Liver (tissue), 9 donors: ENCODE measurements around the gene CAMK1D. TPM values are rescaled to one million over a fixed set of nuclear protein-coding genes. Genes with fewer than 3 reads are reported as not detected.

Experiments used
- DNase-seq: peaks from one replicate; pipeline ENCODE4 v3.0.0-alpha.2; 2017; ENCODE audit warnings: low spot score
- H3K27ac ChIP-seq, 2 donors: one replicate each; pipeline ENCODE4 v1.7.0; 2013; ENCODE audit warnings: inconsistent platforms in 2 of 2, low read length in 2 of 2, control low read depth in 1 of 2, low read depth in 1 of 2, mild to moderate bottlenecking in 1 of 2
- H3K27me3 ChIP-seq, 4 donors: one replicate each; pipeline versions ENCODE4 v1.6.1 to v1.7.0; 2013; ENCODE audit warnings: low read length in 3 of 4, inconsistent platforms in 1 of 4, mild to moderate bottlenecking in 1 of 4, moderate library complexity in 1 of 4; ENCODE audit not compliant: control insufficient read depth in 4 of 4, insufficient read depth in 4 of 4
- H3K36me3 ChIP-seq, 4 donors: one replicate each; pipeline versions ENCODE4 v1.6.1 to v1.7.0; 2013; ENCODE audit warnings: low read length in 3 of 4, mild to moderate bottlenecking in 3 of 4, low read depth in 1 of 4, moderate library complexity in 1 of 4; ENCODE audit not compliant: control insufficient read depth in 4 of 4, insufficient read depth in 3 of 4
- H3K4me1 ChIP-seq, 4 donors: one replicate each; pipeline versions ENCODE4 v1.6.1 to v1.7.0; 2013; ENCODE audit warnings: low read length in 3 of 4, mild to moderate bottlenecking in 3 of 4, moderate library complexity in 1 of 4; ENCODE audit not compliant: control insufficient read depth in 4 of 4, insufficient read depth in 4 of 4
- H3K4me3 ChIP-seq, 3 donors: one replicate each; pipeline versions ENCODE4 v1.6.1 to v1.7.0; 2013; ENCODE audit warnings: low read length in 3 of 3, control low read depth in 1 of 3, low read depth in 1 of 3, mild to moderate bottlenecking in 1 of 3
- H3K9ac ChIP-seq, 2 donors: one replicate each; pipeline ENCODE4 v1.7.0; 2013; ENCODE audit warnings: low read length in 2 of 2, mild to moderate bottlenecking in 2 of 2, moderate library complexity in 2 of 2, control low read depth in 1 of 2, low read depth in 1 of 2
- H3K9me3 ChIP-seq, 4 donors: one replicate each; pipeline versions ENCODE4 v1.6.1 to v1.7.0; 2013; ENCODE audit warnings: low read length in 3 of 4; ENCODE audit not compliant: control insufficient read depth in 4 of 4
- ATF3 ChIP-seq: IDR thresholded peaks from 2 replicates; pipeline ENCODE4 v1.6.1; 2016; ENCODE audit warnings: antibody characterized with exemption
- CTCF ChIP-seq: fragments of 150-350 bp; IDR thresholded peaks from 2 replicates; pipeline ENCODE4 v1.5.1; 2017; ENCODE audit warnings: improper control_type of control experiment, low read depth, low read length; ENCODE audit not compliant: missing input control
- EGR1 ChIP-seq, 2 donors: IDR thresholded peaks; 2 replicates each; pipeline ENCODE4 v1.6.1; 2016 to 2018; ENCODE audit warnings: antibody characterized with exemption in 2 of 2, low read depth in 2 of 2
- FOXA1 ChIP-seq: IDR thresholded peaks from 2 replicates; pipeline ENCODE4 v1.6.1; 2016; ENCODE audit warnings: antibody characterized with exemption
- FOXA2 ChIP-seq: IDR thresholded peaks from 2 replicates; pipeline ENCODE4 v1.6.1; 2016; ENCODE audit warnings: antibody characterized with exemption
- GABPA ChIP-seq, 2 donors: IDR thresholded peaks in 1 of 2; conservative IDR thresholded peaks in 1 of 2; 2 replicates each; pipeline ENCODE4 v1.6.1; 2016; ENCODE audit warnings: antibody characterized with exemption in 2 of 2, mild to moderate bottlenecking in 1 of 2, moderate library complexity in 1 of 2
- HNF4G ChIP-seq: IDR thresholded peaks from 2 replicates; pipeline ENCODE4 v1.6.1; 2016; ENCODE audit warnings: antibody characterized with exemption
- JUND ChIP-seq, 2 donors: IDR thresholded peaks; 2 replicates each; pipeline ENCODE4 v1.6.1; 2016; ENCODE audit warnings: antibody characterized with exemption in 2 of 2
- MAX ChIP-seq: IDR thresholded peaks from 2 replicates; pipeline ENCODE4 v1.6.1; 2016; ENCODE audit warnings: antibody characterized with exemption
- RAD21 ChIP-seq, 2 donors: IDR thresholded peaks; 2 replicates each; pipeline ENCODE4 v1.6.1; 2016; ENCODE audit warnings: antibody characterized with exemption in 2 of 2, mild to moderate bottlenecking in 2 of 2
- REST ChIP-seq: IDR thresholded peaks from 2 replicates; pipeline ENCODE4 v1.6.1; 2016; ENCODE audit warnings: antibody characterized with exemption, mild to moderate bottlenecking
- SP1 ChIP-seq: IDR thresholded peaks from 2 replicates; pipeline ENCODE4 v1.6.1; 2018; ENCODE audit warnings: antibody characterized with exemption, mild to moderate bottlenecking
- ZBTB33 ChIP-seq: IDR thresholded peaks from 2 replicates; pipeline ENCODE4 v1.6.1; 2016; ENCODE audit warnings: antibody characterized with exemption
- WGBS: extraction: QIAGEN DNeasy Blood & Tissue Kit; methylation state at CpG from one replicate; pipeline ENCODE4 v1.1.7; 2013; 5-methylcytosine and 5-hydroxymethylcytosine counted together
- polyA plus RNA-seq, 2 donors: library from polyadenylated mRNA; stranded (reverse) in 1 of 2; unstranded in 1 of 2; fragments of 200-250 nt in 1 of 2; fragments of >200 nt in 1 of 2; fragmentation: Nextera tagmentation in 1 of 2; extraction: Ambion mirVana in 1 of 2; gene quantifications; one replicate each; pipeline versions ENCODE4 v1.2.1 to v1.2.3, GENCODE V29; 2013 to 2015
- total RNA-seq, 2 donors: library from RNA; depleted of rRNA; stranded (reverse); fragments of >200 nt; gene quantifications; one replicate each; pipeline ENCODE4 v1.2.3, GENCODE V29; 2014
- donor health status: healthy.
- donor health status: healthy.
- donor health status: healthy.
- donor health status: healthy.
- donor health status: healthy.

Gene CAMK1D
- total and polyA plus RNA-seq, 4 donors = 2.7 to 10.1 (median 4.2) TPM

- WGBS = 95% methylated on average over 9 of the region's 9 CpGs
- Histone ChIP-seq H3K9me3 (no peaks in the 10 kb centered on the region), H3K27me3 (no peaks in the 10 kb centered on the region), H3K36me3 (peaks cover 0 to 3% (median 0%) of the 10 kb centered on the region in 4 donors), H3K4me3 (no peak overlapping the region), H3K9ac (no peak overlapping the region), H3K4me1 (peaks cover 6 to 21% (median 13%) of the 10 kb centered on the region in 4 donors), H3K27ac (no peak overlapping the region)
- TF ChIP-seq REST (no peak), RAD21 (IDR thresholded peaks at IDR 0.05) (no peak), FOXA1 (no peak), EGR1 (IDR thresholded peaks at IDR 0.05; ENCODE audit: low read depth in 2 of 2) (no peak), MAX (no peak), ATF3 (no peak), JUND (IDR thresholded peaks at IDR 0.05) (no peak), ZBTB33 (no peak), FOXA2 (no peak), CTCF (no peak), SP1 (no peak), HNF4G (no peak), GABPA (IDR thresholded peaks at IDR 0.05 in 1 of 2, conservative IDR thresholded peaks at IDR 0.05 in 1 of 2) (no peak)
- DNase-seq = no peak
Measured at GRCh38 chr10:12406764-12407400, 57.5 kb downstream of the CAMK1D start.

GRCh38 chr10:12408472-12408871 lies 59.1 kb downstream of the CAMK1D start:
- H3K4me1 ChIP-seq = peaks cover 6 to 21% (median 13%) of the 10 kb centered on the region in 4 donors

More at GRCh38 chr10:12408472-12408871, 59.1 kb downstream of the CAMK1D start:
- no peak for TF ChIP-seq FOXA2
- no peak for DNase-seq
- Histone ChIP-seq H3K9ac (no peak overlapping the region), H3K27ac (no peak overlapping the region), H3K36me3 (no peaks in the 10 kb centered on the region), H3K9me3 (no peaks in the 10 kb centered on the region), H3K27me3 (no peaks in the 10 kb centered on the region), H3K4me3 (no peak overlapping the region)
- 96% methylated on average over 8 of the region's 8 CpGs for WGBS
